GM12878 (cell line): ENCODE measurements around the gene LSM14B.

Experiments
- ATF7 ChIP-seq: fragments of 450-650 bp; IDR thresholded peaks from 2 replicates; pipeline ENCODE4 v1.6.1; 2016; ENCODE audit warnings: low read depth, mild to moderate bottlenecking
- BCLAF1 ChIP-seq: fragments of 450-650 bp; IDR thresholded peaks from 2 replicates; pipeline ENCODE4 v1.6.1; 2017; ENCODE audit warnings: antibody characterized with exemption, mild to moderate bottlenecking, moderate library complexity
- CTCF ChIP-seq, 3 experiments: IDR thresholded peaks in 2 of 3; conservative IDR thresholded peaks in 1 of 3; 2 replicates each; pipeline ENCODE4 v1.5.1; 2011; ENCODE audit warnings: low read depth in 3 of 3, low read length in 3 of 3, mild to moderate bottlenecking in 3 of 3, control low read depth in 2 of 3, moderate library complexity in 2 of 3, inconsistent platforms in 1 of 3, mixed read lengths in 1 of 3; ENCODE audit not compliant: control insufficient read depth in 2 of 3, insufficient read depth in 1 of 3; ENCODE audit errors: extremely low read depth in 1 of 3
- E2F4 ChIP-seq: IDR thresholded peaks from 2 replicates; pipeline ENCODE4 v1.6.1; 2012; ENCODE audit warnings: low read depth, low read length, improper control_type of control experiment
- EZH2 ChIP-seq: IDR thresholded peaks from 2 replicates; pipeline ENCODE4 v1.6.1; 2012; ENCODE audit warnings: low read depth, mild to moderate bottlenecking, control low read depth, inconsistent platforms, low read length, borderline replicate concordance; ENCODE audit not compliant: control insufficient read depth
- FOXK2 ChIP-seq: fragments of 450-650 bp; IDR thresholded peaks from 2 replicates; pipeline ENCODE4 v1.6.1; 2017; ENCODE audit warnings: mild to moderate bottlenecking, moderate library complexity
- POLR2A ChIP-seq: IDR thresholded peaks from 2 replicates; pipeline ENCODE4 v1.6.1; 2011; ENCODE audit warnings: low read depth, mild to moderate bottlenecking, low read length
- SREBF2 ChIP-seq: IDR thresholded peaks from 2 replicates; pipeline ENCODE4 v1.6.1; 2012; ENCODE audit warnings: mild to moderate bottlenecking, low read length
- ZBTB33 ChIP-seq: fragments of 450-650 bp; IDR thresholded peaks from 2 replicates; pipeline ENCODE4 v1.6.1; 2017; ENCODE audit warnings: mild to moderate bottlenecking

GRCh38 chr20:62143081-62143956, 21.0 kb downstream of the LSM14B start, which contains the start of the genes PSMA7 and SS18L1:
- TF ChIP-seq CTCF (IDR thresholded peaks at IDR 0.05 in 2 of 3, conservative IDR thresholded peaks at IDR 0.05 in 1 of 3; ENCODE audit: control insufficient read depth in 2 of 3, extremely low read depth in 1 of 3, insufficient read depth in 1 of 3, low read depth in 3 of 3, low read length in 3 of 3) (no peak), SREBF2 (no peak), POLR2A (peak; percentile 92), EZH2 (no peak), BCLAF1 (peak; percentile 90), E2F4 (no peak), ZBTB33 (no peak), ATF7 (no peak), FOXK2 (no peak)
